ENCODE data around the gene SUSD2.

GRCh38 chr22:24179478-24180210, 1.6 kb upstream of the SUSD2 start:
- TF ChIP-seq CTCF (IDR thresholded peaks at IDR 0.05; ENCODE audit: low read depth, low read length) = no peak
- TF ChIP-seq EZH2phosphoT487 (IDR thresholded peaks at IDR 0.05; ENCODE audit: low read depth) = no peak
